Aorta (tissue), 5 donors: ENCODE data around the gene CSF3R. TPM values are rescaled to one million over a fixed set of nuclear protein-coding genes. Genes with fewer than 3 reads are reported as not detected.

Source experiments
- ATAC-seq: fragments of 200-7000 bp; cut with Tn5 transposase; one replicate; pipeline ENCODE4 v1.9.1; 2022; ENCODE audit warnings: moderate library complexity; ENCODE audit not compliant: low FRiP score
- DNase-seq, 2 donors: peaks; one replicate each; pipeline ENCODE4 v3.0.0-alpha.2; 2020
- H3K27ac ChIP-seq, 2 donors: one replicate each; pipeline ENCODE4 v1.5.1; 2013; ENCODE audit warnings: low read length in 2 of 2, mild to moderate bottlenecking in 2 of 2, moderate library complexity in 2 of 2, control low read depth in 1 of 2, inconsistent platforms in 1 of 2, low read depth in 1 of 2
- H3K27me3 ChIP-seq, 2 donors: one replicate each; pipeline ENCODE4 v1.6.1; 2013; ENCODE audit warnings: control low read depth in 1 of 2, low read length in 1 of 2, mild to moderate bottlenecking in 1 of 2, moderate library complexity in 1 of 2; ENCODE audit not compliant: insufficient read depth in 2 of 2, control insufficient read depth in 1 of 2
- H3K36me3 ChIP-seq, 2 donors: one replicate each; pipeline ENCODE4 v1.6.1; 2013; ENCODE audit warnings: control low read depth in 1 of 2, low read length in 1 of 2, mild to moderate bottlenecking in 1 of 2; ENCODE audit not compliant: insufficient read depth in 2 of 2, control insufficient read depth in 1 of 2
- H3K4me1 ChIP-seq, 2 donors: one replicate each; pipeline ENCODE4 v1.6.1; 2013; ENCODE audit warnings: low read length in 2 of 2, control low read depth in 1 of 2, mild to moderate bottlenecking in 1 of 2, moderate library complexity in 1 of 2; ENCODE audit not compliant: insufficient read depth in 2 of 2, control insufficient read depth in 1 of 2
- H3K4me3 ChIP-seq, 2 donors: one replicate each; pipeline ENCODE4 v1.5.1; 2013; ENCODE audit warnings: low read length in 2 of 2, control low read depth in 1 of 2, mild to moderate bottlenecking in 1 of 2
- H3K9me3 ChIP-seq: one replicate; pipeline ENCODE4 v1.6.1; 2013; ENCODE audit warnings: mild to moderate bottlenecking, low read length; ENCODE audit not compliant: control insufficient read depth
- WGBS, 2 donors: extraction: QIAGEN DNeasy Blood & Tissue Kit; methylation state at CpG; one replicate each; pipeline ENCODE4 v1.1.7; 2013; 5-methylcytosine and 5-hydroxymethylcytosine counted together
- intact Hi-C, 2 donors: fragments of 100-400 bp; cut with DNase I; formaldehyde crosslinking; loops; one replicate each; pipeline versions ENCODE4 v1.14.2 to v1.15.0; 2022
- polyA plus RNA-seq, 2 donors: library from polyadenylated mRNA; stranded (reverse); fragments of 200-250 nt; gene quantifications; one replicate each; pipeline ENCODE4 v1.2.3, GENCODE V29; 2013
- total RNA-seq, 2 donors: library from RNA; stranded (reverse); fragmentation: NEBNext Ultra II Directional; extraction: Animal tissue kit (Norgen Biotek cat#: 25700); gene quantifications; one replicate each; pipeline ENCODE4 v1.2.1, GENCODE V29; 2021
- donor health status: healthy with polysubstance abuse.
- donor health status: Bipolar disorder and iron deficiency.
- donor health status: DM: no; HTN: no; CAD: no.
- donor health status: DM: no; HTN: no; CAD: no.
- donor health status: DM: yes; HTN: yes; CAD: no.

The CSF3R gene
- total and polyA plus RNA-seq, 4 donors = 2.1 to 34.7 (median 16.2) TPM

GRCh38 chr1:36448530-36449056 lies 34.1 kb downstream of the CSF3R start:
- Histone ChIP-seq H3K9me3 (no peaks in the 10 kb centered on the region), H3K4me3 (no peak overlapping the region), H3K27me3 (no peaks in the 10 kb centered on the region), H3K36me3 (no peaks in the 10 kb centered on the region), H3K27ac (no peak overlapping the region), H3K4me1 (no peaks in the 10 kb centered on the region)
- WGBS, 2 donors = 90% methylated on average over 4 of the region's 4 CpGs
- ATAC-seq (no peak), DNase-seq (no peak)
- intact Hi-C loops = no loop called here

- Histone ChIP-seq H3K9me3 (no peaks in the 10 kb centered on the region), H3K27me3 (no peaks in the 10 kb centered on the region), H3K27ac (no peak overlapping the region), H3K36me3 (no peaks in the 10 kb centered on the region), H3K4me1 (no peaks in the 10 kb centered on the region), H3K4me3 (no peak overlapping the region)
- intact Hi-C loops = no loop called here
- no peak for DNase-seq
- no peak for ATAC-seq
Observed at GRCh38 chr1:36447450-36447849, 35.3 kb downstream of the CSF3R start.

GRCh38 chr1:36446746-36447145 lies 36.0 kb downstream of the CSF3R start:
- Histone ChIP-seq H3K9me3 (no peaks in the 10 kb centered on the region), H3K36me3 (no peaks in the 10 kb centered on the region), H3K27ac (no peak overlapping the region), H3K4me3 (no peak overlapping the region), H3K4me1 (no peaks in the 10 kb centered on the region), H3K27me3 (no peaks in the 10 kb centered on the region)
- intact Hi-C loops = no loop called here
- DNase-seq = no peak
- ATAC-seq = no peak
- WGBS, 2 donors = 71 to 77% methylated on average over 5 of the region's 5 CpGs

- no peak overlapping the region for H3K4me3 ChIP-seq
- ATAC-seq (no peak), DNase-seq (no peak)
- no peaks in the 10 kb centered on the region for H3K9me3 ChIP-seq
- no peaks in the 10 kb centered on the region for H3K36me3 ChIP-seq
- no peak overlapping the region for H3K27ac ChIP-seq
- H3K4me1 ChIP-seq = no peaks in the 10 kb centered on the region
- intact Hi-C loops = no loop called here
- 66 to 69% methylated on average over 8 of the region's 8 CpGs for WGBS, 2 donors
- H3K27me3 ChIP-seq = no peaks in the 10 kb centered on the region
Observed at GRCh38 chr1:36446271-36446670, 36.4 kb downstream of the CSF3R start.

- intact Hi-C loops = no loop called here
- DNase-seq = no peak
- Histone ChIP-seq H3K27ac (no peak overlapping the region), H3K9me3 (no peaks in the 10 kb centered on the region), H3K27me3 (no peaks in the 10 kb centered on the region), H3K4me1 (no peaks in the 10 kb centered on the region), H3K36me3 (no peaks in the 10 kb centered on the region), H3K4me3 (no peak overlapping the region)
- ATAC-seq = no peak
- 67 to 82% methylated on average over 2 of the region's 2 CpGs for WGBS, 2 donors
Observed at GRCh38 chr1:36443297-36443696, 39.4 kb downstream of the CSF3R start.

- Histone ChIP-seq H3K9me3 (no peaks in the 10 kb centered on the region), H3K27me3 (no peaks in the 10 kb centered on the region), H3K4me1 (no peaks in the 10 kb centered on the region), H3K27ac (no peak overlapping the region), H3K36me3 (peaks cover 0 to 1% of the 10 kb centered on the region in 2 donors), H3K4me3 (no peak overlapping the region)
- ATAC-seq = no peak
- DNase-seq = no peak
- intact Hi-C loops = no loop called here
- 90 to 91% methylated on average over 3 of the region's 3 CpGs for WGBS, 2 donors
Observed at GRCh38 chr1:36442337-36442736, 40.4 kb downstream of the CSF3R start.

GRCh38 chr1:36440646-36441045 lies 42.1 kb downstream of the CSF3R start:
- DNase-seq = no peak
- intact Hi-C loops = no loop called here
- Histone ChIP-seq H3K27ac (no peak overlapping the region), H3K4me3 (no peak overlapping the region), H3K36me3 (peaks cover 0 to 1% of the 10 kb centered on the region in 2 donors), H3K4me1 (no peaks in the 10 kb centered on the region), H3K27me3 (no peaks in the 10 kb centered on the region), H3K9me3 (no peaks in the 10 kb centered on the region)
- 86 to 88% methylated on average over 3 of the region's 3 CpGs for WGBS, 2 donors
- ATAC-seq = no peak

- Histone ChIP-seq H3K27ac (no peak overlapping the region), H3K27me3 (no peaks in the 10 kb centered on the region), H3K9me3 (no peaks in the 10 kb centered on the region), H3K36me3 (peaks cover 0 to 1% of the 10 kb centered on the region in 2 donors), H3K4me1 (no peaks in the 10 kb centered on the region), H3K4me3 (no peak overlapping the region)
- intact Hi-C loops = no loop called here
- no peak for DNase-seq
- ATAC-seq = no peak
- 70 to 85% methylated on average over 3 of the region's 3 CpGs for WGBS, 2 donors
Observed at GRCh38 chr1:36440044-36440443, 42.7 kb downstream of the CSF3R start.

- H3K27me3 ChIP-seq = no peaks in the 10 kb centered on the region
- WGBS, 2 donors = 89 to 90% methylated on average over 4 of the region's 4 CpGs
- DNase-seq (no peak), ATAC-seq (no peak)
- H3K9me3 ChIP-seq = no peaks in the 10 kb centered on the region
- no peak overlapping the region for H3K4me3 ChIP-seq
- intact Hi-C loops = no loop called here
- peaks cover 0 to 1% of the 10 kb centered on the region in 2 donors for H3K36me3 ChIP-seq
- no peak overlapping the region for H3K27ac ChIP-seq
- H3K4me1 ChIP-seq = no peaks in the 10 kb centered on the region
Observed at GRCh38 chr1:36438715-36439114, 44.0 kb downstream of the CSF3R start.
